ENCODE measurements around the gene UBA3. TPM values are rescaled to one million over a fixed set of nuclear protein-coding genes. Genes with fewer than 3 reads are reported as not detected.

Gene UBA3
- total and polyA plus RNA-seq, 4 experiments from 2014 or later, result 60.1 to 105 (median 81.3) TPM

DNA sequence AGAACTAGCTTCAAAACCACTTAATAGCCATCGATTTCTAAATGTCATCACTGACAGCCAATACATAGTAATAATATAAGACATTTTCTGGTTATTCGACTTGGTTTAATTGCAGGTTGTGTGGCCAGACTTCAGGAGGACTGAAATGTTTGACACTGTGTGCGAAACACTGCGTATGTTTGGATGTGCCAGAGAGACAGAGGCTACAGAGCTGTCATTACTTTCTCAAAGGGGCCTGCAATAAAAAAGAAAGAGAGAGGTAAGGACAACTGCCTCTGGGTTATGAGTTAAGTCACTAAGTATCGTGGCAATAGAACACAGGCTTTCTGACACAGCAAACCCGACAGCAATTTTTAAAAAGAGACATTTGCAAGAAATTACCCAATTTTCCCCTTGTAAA lies 41.3 kb upstream of the UBA3 start:
- H3K27me3 ChIP-seq (ENCODE audit: insufficient read depth, low read length), result no peaks in the 10 kb centered on the region
- no peak overlapping the region for H3K4me3 ChIP-seq (ENCODE audit: low read length in 2 of 2)
- Mint-ChIP-seq H3K4me1 (peaks cover 5% of the 10 kb centered on the region in 4 donors), H3K27ac (no peak overlapping the region), H3K27me3 (peaks cover 0 to 1% of the 10 kb centered on the region in 2 donors), H3K9me3 (no peaks in the 10 kb centered on the region), H3K36me3 (no peaks in the 10 kb centered on the region), H3K4me3 (no peak overlapping the region)
- DNase-seq, result no peak
- H3K9me3 ChIP-seq (ENCODE audit: control insufficient read depth in 1 of 2, low read length in 2 of 2), result no peaks in the 10 kb centered on the region
- ChIA-PET POLR2A (ENCODE audit: partially characterized antibody) (interaction anchor here (0.9 to 1.3 kb wide), 5 partner anchors 26 to 69 kb away, joined by 3 to 6 read pairs (median 4); partner anchors contain the start of genes ARL6IP5 and TMF1), CTCF (ENCODE audit: partially characterized antibody) (interaction anchor here (0.7 to 4.3 kb wide), 26 partner anchors 9 to 1938 kb away, joined by 3 to 34 read pairs (median 4); partner anchors contain the start of genes ARL6IP5 and EOGT)
- H3K36me3 ChIP-seq (ENCODE audit: insufficient read depth, low read length), result no peaks in the 10 kb centered on the region
- H3K27ac ChIP-seq (ENCODE audit: low read depth, low read length), result no peak overlapping the region
- no peaks in the 10 kb centered on the region for H3K4me1 ChIP-seq (ENCODE audit: insufficient read depth, low read length)
- intact Hi-C loops (cut with micrococcal nuclease), result loop anchor here (1.0 to 2.0 kb wide), 4 partner anchors 37 to 289 kb away; partner anchors contain the start of gene ARL6IP5

DNA sequence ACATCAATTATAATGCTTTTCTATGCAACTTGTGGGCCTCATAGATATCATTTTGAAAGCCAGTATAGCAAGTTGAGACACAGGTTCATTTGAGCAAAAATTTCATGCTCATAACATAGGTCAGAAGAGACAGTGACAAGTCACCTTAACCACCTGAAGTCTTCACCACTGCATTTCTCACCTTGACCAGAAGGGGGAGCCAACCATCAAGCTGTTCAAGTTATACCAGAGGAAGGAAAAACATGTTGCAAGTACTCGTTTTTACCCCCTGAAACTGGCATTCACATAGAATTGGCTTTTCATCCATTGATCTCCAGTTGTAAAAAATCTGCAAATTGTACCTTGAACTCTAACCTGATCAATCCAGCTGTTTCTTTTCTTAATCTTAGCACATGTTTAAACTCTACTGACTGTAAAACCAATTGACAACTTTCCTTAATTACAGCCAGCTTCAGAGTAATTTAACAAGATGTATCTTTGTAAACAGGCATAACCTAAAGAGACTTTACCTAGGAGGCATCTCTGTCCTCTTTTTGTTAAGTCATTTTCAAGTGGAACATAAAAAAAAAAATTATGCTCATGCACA lies 40.8 kb upstream of the UBA3 start:
- POLR2A ChIA-PET (ENCODE audit: partially characterized antibody), result interaction anchor here (0.9 to 1.5 kb wide), 6 partner anchors 26 to 69 kb away, joined by 3 to 6 read pairs (median 4); partner anchors contain the start of genes ARL6IP5 and TMF1
- peaks cover 5% of the 10 kb centered on the region in 4 donors for H3K4me1 Mint-ChIP-seq
- intact Hi-C loops (cut with micrococcal nuclease), result loop anchor here (1.0 to 2.0 kb wide), 4 partner anchors 36 to 289 kb away; partner anchors contain the start of gene ARL6IP5
- CTCF ChIA-PET (ENCODE audit: partially characterized antibody), result interaction anchor here (0.7 to 4.3 kb wide), 28 partner anchors 7 to 1937 kb away, joined by 3 to 34 read pairs (median 4); partner anchors contain the start of gene ARL6IP5
- no peak overlapping the region for H3K27ac ChIP-seq (ENCODE audit: low read depth, low read length)
- no peaks in the 10 kb centered on the region for H3K36me3 ChIP-seq (ENCODE audit: insufficient read depth, low read length)
- H3K4me3 ChIP-seq (ENCODE audit: low read length in 2 of 2), result no peak overlapping the region
- H3K9me3 ChIP-seq (ENCODE audit: control insufficient read depth in 1 of 2, low read length in 2 of 2), result no peaks in the 10 kb centered on the region
- H3K36me3 Mint-ChIP-seq, result no peaks in the 10 kb centered on the region
- DNase-seq, result peak; percentile 75 to 80 (median 79)
- H3K27me3 Mint-ChIP-seq, result peaks cover 0 to 1% of the 10 kb centered on the region in 2 donors
- no peaks in the 10 kb centered on the region for H3K9me3 Mint-ChIP-seq
- H3K4me1 ChIP-seq (ENCODE audit: insufficient read depth, low read length), result no peaks in the 10 kb centered on the region
- H3K4me3 Mint-ChIP-seq, result no peak overlapping the region
- H3K27me3 ChIP-seq (ENCODE audit: insufficient read depth, low read length), result no peaks in the 10 kb centered on the region
- H3K27ac Mint-ChIP-seq, result no peak overlapping the region

DNA sequence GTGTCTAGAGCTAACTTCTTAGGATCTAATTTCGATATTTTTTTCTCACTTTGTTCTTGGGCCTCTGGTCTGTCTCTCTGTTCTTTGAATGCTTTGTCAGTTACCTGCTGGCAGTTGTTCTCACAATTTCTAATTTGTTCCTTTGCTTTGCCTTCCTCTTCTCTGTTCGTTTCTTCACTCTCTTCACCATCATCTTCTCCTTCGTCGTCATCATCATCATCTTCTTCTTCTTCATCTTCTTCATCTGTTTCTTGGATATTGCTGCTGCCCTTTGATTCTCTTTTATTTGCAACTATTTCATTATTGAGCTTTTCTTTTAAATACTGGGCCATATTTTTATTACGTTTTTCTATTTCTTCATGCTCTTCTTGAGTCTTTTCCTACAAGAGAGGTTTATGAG lies 39.5 kb upstream of the UBA3 start:
- Histone ChIP-seq H3K27me3 (ENCODE audit: insufficient read depth, low read length) (no peaks in the 10 kb centered on the region), H3K27ac (ENCODE audit: low read depth, low read length) (no peak overlapping the region), H3K4me3 (ENCODE audit: low read length in 2 of 2) (no peak overlapping the region), H3K9me3 (ENCODE audit: control insufficient read depth in 1 of 2, low read length in 2 of 2) (no peaks in the 10 kb centered on the region), H3K4me1 (ENCODE audit: insufficient read depth, low read length) (no peaks in the 10 kb centered on the region), H3K36me3 (ENCODE audit: insufficient read depth, low read length) (no peaks in the 10 kb centered on the region)
- Mint-ChIP-seq H3K4me3 (no peak overlapping the region), H3K4me1 (peaks cover 5% of the 10 kb centered on the region in 4 donors), H3K9me3 (no peaks in the 10 kb centered on the region), H3K36me3 (no peaks in the 10 kb centered on the region), H3K27ac (no peak overlapping the region), H3K27me3 (peaks cover 0 to 1% of the 10 kb centered on the region in 2 donors)
- intact Hi-C loops (cut with micrococcal nuclease), result loop anchor here (2.0 kb wide), 2 partner anchors 35 to 41 kb away; partner anchors contain the start of gene ARL6IP5
- DNase-seq, result no peak
- POLR2A ChIA-PET (ENCODE audit: partially characterized antibody), result interaction anchor here (1.5 kb wide), 1 partner anchor 34 kb away, joined by 3 read pairs; no protein-coding TSS in a partner anchor
- CTCF ChIA-PET (ENCODE audit: partially characterized antibody), result interaction anchor here (0.8 to 4.3 kb wide), 17 partner anchors 8 to 201 kb away, joined by 3 to 34 read pairs (median 4); no protein-coding TSS in a partner anchor

DNA sequence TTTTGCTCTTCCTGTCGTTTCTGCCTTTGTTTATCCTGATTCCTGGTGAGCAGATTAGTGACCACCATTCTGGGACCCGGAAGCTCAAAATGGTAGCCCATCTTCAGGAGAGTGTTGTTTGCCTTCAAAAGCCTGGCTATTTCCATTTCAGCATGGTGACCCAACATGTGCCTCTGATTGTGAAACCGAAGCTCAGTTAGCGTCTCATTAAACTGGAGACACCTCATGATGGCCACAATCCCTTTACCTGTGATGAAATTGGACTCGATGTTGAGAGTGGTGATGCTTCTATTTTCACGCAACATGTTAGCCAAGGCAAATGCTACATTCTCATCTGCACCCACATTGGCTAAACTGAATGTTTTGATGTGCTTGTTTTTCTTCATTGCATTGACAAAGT lies 39.0 kb upstream of the UBA3 start:
- no peak for DNase-seq
- H3K36me3 ChIP-seq (ENCODE audit: insufficient read depth, low read length), result no peaks in the 10 kb centered on the region
- Mint-ChIP-seq H3K36me3 (no peaks in the 10 kb centered on the region), H3K4me1 (peaks cover 5% of the 10 kb centered on the region in 4 donors), H3K9me3 (no peaks in the 10 kb centered on the region), H3K4me3 (no peak overlapping the region), H3K27me3 (peaks cover 0 to 1% of the 10 kb centered on the region in 2 donors), H3K27ac (peak overlapping the region in 1 of 7 donors; percentile 73)
- H3K9me3 ChIP-seq (ENCODE audit: control insufficient read depth in 1 of 2, low read length in 2 of 2), result no peaks in the 10 kb centered on the region
- intact Hi-C loops (cut with micrococcal nuclease), result no loop called here
- no peak overlapping the region for H3K27ac ChIP-seq (ENCODE audit: low read depth, low read length)
- no peak overlapping the region for H3K4me3 ChIP-seq (ENCODE audit: low read length in 2 of 2)
- no peaks in the 10 kb centered on the region for H3K27me3 ChIP-seq (ENCODE audit: insufficient read depth, low read length)
- H3K4me1 ChIP-seq (ENCODE audit: insufficient read depth, low read length), result no peaks in the 10 kb centered on the region
- ChIA-PET POLR2A (ENCODE audit: partially characterized antibody) (no interaction called here), CTCF (ENCODE audit: partially characterized antibody) (interaction anchor here (0.8 to 4.3 kb wide), 12 partner anchors 9 to 187 kb away, joined by 3 to 34 read pairs (median 4); no protein-coding TSS in a partner anchor)

DNA sequence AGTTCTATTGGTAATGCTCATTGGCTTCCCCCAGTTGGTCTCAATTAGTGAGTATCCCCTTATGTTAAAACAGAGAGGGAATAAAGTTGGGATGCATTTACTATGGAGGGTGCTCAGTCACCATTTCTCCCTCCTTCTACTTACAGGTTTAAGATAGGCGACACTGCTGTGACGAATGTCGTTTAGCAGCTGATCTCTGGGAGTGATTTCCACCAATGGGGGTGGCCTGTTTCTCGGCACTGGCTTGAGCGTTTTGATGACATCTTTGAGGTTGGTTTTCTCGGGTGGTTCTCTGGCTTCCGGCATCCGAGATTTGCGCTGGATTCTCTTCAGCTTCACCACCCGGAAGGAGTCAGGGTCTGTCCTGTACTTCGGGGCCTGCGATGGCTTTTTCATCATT lies 38.4 kb upstream of the UBA3 start:
- POLR2A ChIA-PET (ENCODE audit: partially characterized antibody), result no interaction called here
- no peak overlapping the region for H3K27ac Mint-ChIP-seq
- no peak overlapping the region for H3K4me3 ChIP-seq (ENCODE audit: low read length in 2 of 2)

DNA sequence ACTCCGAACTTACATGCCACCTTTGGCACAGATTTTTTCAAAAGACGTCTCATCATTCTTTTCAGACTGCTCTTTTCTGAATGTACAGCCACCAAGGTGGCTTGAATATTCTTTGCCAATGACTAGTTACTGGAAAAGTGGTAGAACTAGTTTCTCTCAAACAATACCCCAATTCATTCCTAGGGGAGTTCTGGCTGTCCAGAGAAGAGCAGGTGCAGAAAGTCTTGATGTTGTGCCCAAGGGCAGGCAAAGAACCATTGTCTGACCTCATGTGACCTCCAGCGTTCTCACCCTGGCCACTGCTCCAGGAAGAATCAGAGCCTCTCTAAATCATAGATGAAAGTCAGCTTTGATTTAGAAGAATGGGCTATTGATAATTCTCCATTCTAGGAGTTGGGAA lies 36.7 kb upstream of the UBA3 start:
- intact Hi-C loops (cut with micrococcal nuclease), result no loop called here
- no peaks in the 10 kb centered on the region for H3K36me3 ChIP-seq (ENCODE audit: insufficient read depth, low read length)
- Mint-ChIP-seq H3K36me3 (no peaks in the 10 kb centered on the region), H3K4me3 (no peak overlapping the region), H3K27ac (no peak overlapping the region), H3K4me1 (peaks cover 5 to 9% (median 6%) of the 10 kb centered on the region in 4 donors), H3K27me3 (peaks cover 0 to 1% of the 10 kb centered on the region in 2 donors), H3K9me3 (no peaks in the 10 kb centered on the region)
- no peak overlapping the region for H3K4me3 ChIP-seq (ENCODE audit: low read length in 2 of 2)
- CTCF ChIA-PET (ENCODE audit: partially characterized antibody), result interaction anchor here (1.0 kb wide), 1 partner anchor 69 kb away, joined by 3 read pairs; no protein-coding TSS in a partner anchor
- no peak overlapping the region for H3K27ac ChIP-seq (ENCODE audit: low read depth, low read length)
- no peaks in the 10 kb centered on the region for H3K9me3 ChIP-seq (ENCODE audit: control insufficient read depth in 1 of 2, low read length in 2 of 2)
- DNase-seq, result no peak
- H3K4me1 ChIP-seq (ENCODE audit: insufficient read depth, low read length), result no peaks in the 10 kb centered on the region
- H3K27me3 ChIP-seq (ENCODE audit: insufficient read depth, low read length), result no peaks in the 10 kb centered on the region
- POLR2A ChIA-PET (ENCODE audit: partially characterized antibody), result interaction anchor here (0.6 kb wide), 1 partner anchor 368 kb away, joined by 3 read pairs; no protein-coding TSS in a partner anchor

More for the DNA sequence above, 38.4 kb upstream of the UBA3 start:
- Histone ChIP-seq H3K36me3 (ENCODE audit: insufficient read depth, low read length) (no peaks in the 10 kb centered on the region), H3K27me3 (ENCODE audit: insufficient read depth, low read length) (no peaks in the 10 kb centered on the region), H3K4me1 (ENCODE audit: insufficient read depth, low read length) (no peaks in the 10 kb centered on the region), H3K9me3 (ENCODE audit: control insufficient read depth in 1 of 2, low read length in 2 of 2) (no peaks in the 10 kb centered on the region), H3K27ac (ENCODE audit: low read depth, low read length) (no peak overlapping the region)
- DNase-seq, result no peak
- no peaks in the 10 kb centered on the region for H3K9me3 Mint-ChIP-seq
- intact Hi-C loops (cut with micrococcal nuclease), result no loop called here
- CTCF ChIA-PET (ENCODE audit: partially characterized antibody), result interaction anchor here (0.8 to 3.8 kb wide), 6 partner anchors 9 to 187 kb away, joined by 3 to 34 read pairs (median 4); no protein-coding TSS in a partner anchor
- peaks cover 0 to 1% of the 10 kb centered on the region in 2 donors for H3K27me3 Mint-ChIP-seq
- H3K4me1 Mint-ChIP-seq, result peaks cover 5% of the 10 kb centered on the region in 4 donors
- no peak overlapping the region for H3K4me3 Mint-ChIP-seq
- no peaks in the 10 kb centered on the region for H3K36me3 Mint-ChIP-seq

DNA sequence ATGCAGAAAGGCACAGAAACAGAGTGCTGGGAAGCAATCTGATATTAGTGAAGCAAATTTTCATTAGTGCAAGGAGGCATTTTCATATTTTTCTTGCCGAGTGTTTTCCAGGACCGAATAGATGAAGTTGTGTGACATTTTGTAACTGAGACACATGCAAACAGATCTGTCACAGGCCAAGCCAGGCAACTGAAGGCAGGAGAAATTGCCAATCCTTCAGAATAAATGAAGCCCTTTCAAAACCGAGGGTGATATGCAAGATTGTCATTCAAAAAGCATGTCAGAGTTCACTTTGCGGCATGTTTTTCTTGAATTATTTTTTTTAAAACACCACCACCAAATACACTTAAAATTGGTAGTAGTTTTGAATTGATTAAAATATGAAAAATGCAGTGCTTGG lies 36.0 kb upstream of the UBA3 start:
- Mint-ChIP-seq H3K4me1 (peaks cover 3 to 9% (median 6%) of the 10 kb centered on the region in 4 donors), H3K27ac (no peak overlapping the region), H3K36me3 (no peaks in the 10 kb centered on the region), H3K4me3 (no peak overlapping the region), H3K9me3 (no peaks in the 10 kb centered on the region), H3K27me3 (peaks cover 0 to 1% of the 10 kb centered on the region in 2 donors)
- Histone ChIP-seq H3K36me3 (ENCODE audit: insufficient read depth, low read length) (no peaks in the 10 kb centered on the region), H3K27me3 (ENCODE audit: insufficient read depth, low read length) (no peaks in the 10 kb centered on the region), H3K4me1 (ENCODE audit: insufficient read depth, low read length) (no peaks in the 10 kb centered on the region), H3K4me3 (ENCODE audit: low read length in 2 of 2) (no peak overlapping the region), H3K9me3 (ENCODE audit: control insufficient read depth in 1 of 2, low read length in 2 of 2) (no peaks in the 10 kb centered on the region), H3K27ac (ENCODE audit: low read depth, low read length) (no peak overlapping the region)
- DNase-seq, result no peak
- intact Hi-C loops (cut with micrococcal nuclease), result no loop called here
- ChIA-PET POLR2A (ENCODE audit: partially characterized antibody) (no interaction called here), CTCF (ENCODE audit: partially characterized antibody) (interaction anchor here (0.6 kb wide), 1 partner anchor 22 kb away, joined by 3 read pairs; no protein-coding TSS in a partner anchor)
